Stimulated activated CD4-positive, alpha-beta T cell treated with anti-CD3 and anti-CD28 coated beads, Interleukin-15, amount 100 ng/mL, for 24 hours (primary cell): ENCODE data around the gene CNDP1.
"Not testable (repeated sequence)": the region's sequence is repeated elsewhere in the genome, so short reads cannot be mapped to it uniquely, and the experiment has no call there.

ENCODE experiments used
- DNase-seq: peaks from one replicate; pipeline ENCODE4 v3.0.0-alpha.2; 2020

Gene CNDP1

GRCh38 chr18:74521068-74521725 is 13.1 kb upstream of the CNDP1 start:
- DNase-seq: no peak

- no peak for DNase-seq
Measured at GRCh38 chr18:74522635-74523548, 11.4 kb upstream of the CNDP1 start.

GRCh38 chr18:74524097-74524496 is 10.2 kb upstream of the CNDP1 start:
- no peak for DNase-seq

- not testable (repeated sequence) for DNase-seq
Measured at GRCh38 chr18:74524915-74525314, 9.4 kb upstream of the CNDP1 start.

- DNase-seq: no peak
Measured at GRCh38 chr18:74525741-74526140, 8.6 kb upstream of the CNDP1 start.

- no peak for DNase-seq
Measured at GRCh38 chr18:74526488-74526887, 7.8 kb upstream of the CNDP1 start.

- no peak for DNase-seq
Measured at GRCh38 chr18:74528478-74528877, 5.8 kb upstream of the CNDP1 start.

GRCh38 chr18:74528913-74529312 is 5.4 kb upstream of the CNDP1 start:
- DNase-seq: no peak

- DNase-seq: no peak
Measured at GRCh38 chr18:74529378-74529777, 4.9 kb upstream of the CNDP1 start.

- DNase-seq: no peak
Measured at GRCh38 chr18:74529811-74530583, 4.3 kb upstream of the CNDP1 start.

- DNase-seq: no peak
Measured at GRCh38 chr18:74530584-74530862, 3.8 kb upstream of the CNDP1 start.

GRCh38 chr18:74531043-74531442 is 3.3 kb upstream of the CNDP1 start:
- DNase-seq: no peak

- DNase-seq: no peak
Measured at GRCh38 chr18:74532511-74533025, 1.7 kb upstream of the CNDP1 start.

- DNase-seq: no peak
Measured at GRCh38 chr18:74533666-74534065, 634 bp upstream of the CNDP1 start.

GRCh38 chr18:74534981-74535649 is 815 bp downstream of the CNDP1 start:
- DNase-seq: no peak

- DNase-seq: no peak
Measured at GRCh38 chr18:74539289-74539688, 5.0 kb downstream of the CNDP1 start.

- no peak for DNase-seq
Measured at GRCh38 chr18:74540652-74541421, 6.5 kb downstream of the CNDP1 start.

GRCh38 chr18:74541703-74542555 is 7.6 kb downstream of the CNDP1 start:
- no peak for DNase-seq

- no peak for DNase-seq
Measured at GRCh38 chr18:74544898-74545297, 10.6 kb downstream of the CNDP1 start.

GRCh38 chr18:74546007-74546406 is 11.7 kb downstream of the CNDP1 start:
- DNase-seq: no peak
